HuH-7.5 (cell line): ENCODE measurements around the gene GDE1.

ENCODE experiments used
- DNase-seq: peaks from one replicate; pipeline ENCODE4 v3.0.0; 2011; ENCODE audit warnings: low spot score

Gene GDE1

GRCh38 chr16:19523559-19524355 lies 1.9 kb upstream of the GDE1 start, which contains the start of gene CCP110:
TSS of gene CCP110 (plus strand) at chr16:19523942. CDS start at chr16:19527882, 3,940 bp downstream.
- DNase-seq = peak; percentile 82

- no peak for DNase-seq
Observed at GRCh38 chr16:19523184-19523558, 1.3 kb upstream of the GDE1 start.

- DNase-seq = no peak
Observed at GRCh38 chr16:19522760-19523159, 862 bp upstream of the GDE1 start.

GRCh38 chr16:19522397-19522732 lies 467 bp upstream of the GDE1 start:
- DNase-seq = no peak

GRCh38 chr16:19520861-19521331 lies 1.0 kb downstream of the GDE1 start:
- no peak for DNase-seq

- DNase-seq = no peak
Observed at GRCh38 chr16:19518388-19518787, 3.5 kb downstream of the GDE1 start.

- DNase-seq = no peak
Observed at GRCh38 chr16:19517424-19518089, 4.3 kb downstream of the GDE1 start.

- DNase-seq = no peak
Observed at GRCh38 chr16:19515757-19516156, 6.1 kb downstream of the GDE1 start.

- DNase-seq = no peak
Observed at GRCh38 chr16:19513377-19514053, 8.4 kb downstream of the GDE1 start.

GRCh38 chr16:19512297-19512696 lies 9.6 kb downstream of the GDE1 start:
- DNase-seq = no peak

GRCh38 chr16:19507867-19508266 lies 14.0 kb downstream of the GDE1 start:
- no peak for DNase-seq

- DNase-seq = no peak
Observed at GRCh38 chr16:19506965-19507364, 14.9 kb downstream of the GDE1 start.

GRCh38 chr16:19505600-19506303 lies 16.1 kb downstream of the GDE1 start:
- DNase-seq = no peak

GRCh38 chr16:19503461-19504075 lies 18.3 kb downstream of the GDE1 start:
- no peak for DNase-seq

GRCh38 chr16:19502395-19503131 lies 19.3 kb downstream of the GDE1 start:
- DNase-seq = peak; percentile 28

- DNase-seq = no peak
Observed at GRCh38 chr16:19499481-19499880, 22.4 kb downstream of the GDE1 start.

- DNase-seq = no peak
Observed at GRCh38 chr16:19499006-19499405, 22.9 kb downstream of the GDE1 start.

GRCh38 chr16:19497176-19497575 lies 24.7 kb downstream of the GDE1 start:
- no peak for DNase-seq

- no peak for DNase-seq
Observed at GRCh38 chr16:19490619-19491018, 31.3 kb downstream of the GDE1 start.

GRCh38 chr16:19488213-19488640 lies 33.7 kb downstream of the GDE1 start:
- DNase-seq = no peak

- DNase-seq = no peak
Observed at GRCh38 chr16:19486750-19487325, 35.1 kb downstream of the GDE1 start.
